CD4-positive, alpha-beta memory T cell (primary cell): ENCODE data around the gene PRKG1. TPM values are rescaled to one million over a fixed set of nuclear protein-coding genes. Genes with fewer than 3 reads are reported as not detected.

Experiments
- CTCF ChIA-PET: fragments of 350-600 bp; sonication (Branson Sonifier 250); formaldehyde crosslinking; loops from one replicate; lab custom pipeline; 2021; ENCODE audit warnings: inconsistent platforms; ENCODE audit not compliant: partially characterized antibody; lab: Charles Lee
- POLR2A ChIA-PET: fragments of 350-600 bp; sonication (Branson Sonifier 250); formaldehyde crosslinking; loops from one replicate; lab custom pipeline; 2021; ENCODE audit not compliant: partially characterized antibody; lab: Charles Lee
- DNase-seq, 5 donors: peaks; one replicate each; pipeline versions ENCODE4 v3.0.0 to v3.0.0-alpha.2; 2020 to 2022; ENCODE audit warnings: mixed read lengths in 1 of 5
- H3K27ac ChIP-seq: one replicate; pipeline ENCODE4 v1.7.0; 2013; ENCODE audit warnings: low read depth, low read length
- H3K27me3 ChIP-seq: 2 replicates; pipeline ENCODE4 v1.7.0; 2013; ENCODE audit warnings: mild to moderate bottlenecking, low read length, moderate library complexity; ENCODE audit not compliant: insufficient read depth
- H3K36me3 ChIP-seq: 2 replicates; pipeline ENCODE4 v1.7.0; 2013; ENCODE audit warnings: mild to moderate bottlenecking, low read length, moderate library complexity; ENCODE audit not compliant: insufficient read depth
- H3K4me1 ChIP-seq: 2 replicates; pipeline ENCODE4 v1.7.0; 2013; ENCODE audit warnings: mild to moderate bottlenecking, low read length, moderate library complexity; ENCODE audit not compliant: insufficient read depth
- H3K4me3 ChIP-seq, 2 donors: one replicate each; pipeline ENCODE4 v1.7.0; 2013; ENCODE audit warnings: low read length in 2 of 2, mild to moderate bottlenecking in 1 of 2
- H3K9me3 ChIP-seq, 2 donors: one replicate each; pipeline ENCODE4 v1.7.0; 2013; ENCODE audit warnings: low read length in 2 of 2, control low read depth in 1 of 2; ENCODE audit not compliant: control insufficient read depth in 1 of 2
- H3K27ac Mint-ChIP-seq, 7 donors: one replicate each; pipeline ENCODE4 v1.8.0; 2020 to 2021; ENCODE audit warnings: mixed read lengths in 7 of 7, mild to moderate bottlenecking in 6 of 7, inconsistent platforms in 3 of 7, moderate library complexity in 3 of 7
- H3K27me3 Mint-ChIP-seq, 2 donors: one replicate each; pipeline ENCODE4 v1.8.0; 2020 to 2021; ENCODE audit warnings: mixed read lengths in 2 of 2
- H3K36me3 Mint-ChIP-seq, 2 donors: one replicate each; pipeline ENCODE4 v1.8.0; 2020 to 2021; ENCODE audit warnings: mixed read lengths in 2 of 2, inconsistent platforms in 1 of 2, mild to moderate bottlenecking in 1 of 2
- H3K4me1 Mint-ChIP-seq, 4 donors: one replicate each; pipeline ENCODE4 v1.8.0; 2020 to 2021; ENCODE audit warnings: mixed read lengths in 4 of 4, mild to moderate bottlenecking in 1 of 4
- H3K4me3 Mint-ChIP-seq, 8 donors: one replicate each; pipeline ENCODE4 v1.8.0; 2020 to 2021; ENCODE audit warnings: mixed read lengths in 8 of 8, mild to moderate bottlenecking in 7 of 8, moderate library complexity in 6 of 8, inconsistent platforms in 3 of 8
- H3K9me3 Mint-ChIP-seq, 8 donors: one replicate each; pipeline ENCODE4 v1.8.0; 2020 to 2021; ENCODE audit warnings: mixed read lengths in 8 of 8, mild to moderate bottlenecking in 5 of 8, inconsistent platforms in 3 of 8, moderate library complexity in 1 of 8
- intact Hi-C: fragments of 100-400 bp; cut with micrococcal nuclease; formaldehyde crosslinking; loops from one replicate; pipeline ENCODE4 v1.15.1; 2023
- polyA plus RNA-seq, 2 donors: library from polyadenylated mRNA; unstranded; fragments of 300-500 nt; fragmentation: Illumina TruSeq; gene quantifications; one replicate each; pipeline ENCODE4 v1.2.3, GENCODE V29; 2021
- total RNA-seq, 2 experiments: library from RNA; stranded (reverse); gene quantifications; one replicate each; pipeline ENCODE4 v1.2.3, GENCODE V29; 2021

The PRKG1 gene
- total and polyA plus RNA-seq, 4 experiments from 2014 or later, result 0.06 to 0.20 TPM; not detected in 2

DNA sequence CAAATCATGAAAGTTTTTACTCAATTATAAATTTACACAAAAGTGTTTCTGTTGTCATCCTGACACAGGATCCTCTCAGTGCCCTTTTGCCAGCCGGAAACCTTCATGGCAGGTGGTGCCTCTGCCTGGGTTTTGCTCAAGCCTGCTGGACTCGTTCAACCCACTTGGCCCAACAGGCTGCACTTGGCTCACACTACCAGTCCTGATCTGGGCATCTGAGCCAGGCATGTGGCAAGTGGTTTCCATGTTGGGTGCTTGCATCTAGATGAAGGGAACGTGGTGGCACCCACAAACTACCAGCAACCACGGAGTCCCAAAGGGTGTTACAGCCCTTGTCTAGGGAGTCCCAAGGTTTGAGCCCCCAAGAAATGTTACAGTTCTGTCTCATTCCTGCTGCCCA lies 787.4 kb downstream of the PRKG1 start:
- H3K4me3 ChIP-seq, result no peak overlapping the region
- Mint-ChIP-seq H3K4me1 (no peaks in the 10 kb centered on the region), H3K9me3 (no peaks in the 10 kb centered on the region), H3K27me3 (no peaks in the 10 kb centered on the region), H3K4me3 (no peak overlapping the region), H3K36me3 (no peaks in the 10 kb centered on the region), H3K27ac (no peak overlapping the region)
- no peaks in the 10 kb centered on the region for H3K4me1 ChIP-seq
- H3K27ac ChIP-seq, result no peak overlapping the region
- H3K36me3 ChIP-seq, result no peaks in the 10 kb centered on the region
- intact Hi-C loops, result no loop called here
- POLR2A ChIA-PET, result no interaction called here
- no peak for DNase-seq
- H3K27me3 ChIP-seq, result no peaks in the 10 kb centered on the region
- CTCF ChIA-PET, result no interaction called here
- H3K9me3 ChIP-seq, result no peaks in the 10 kb centered on the region

- no peaks in the 10 kb centered on the region for H3K36me3 ChIP-seq
- no peak overlapping the region for H3K27ac ChIP-seq
- Mint-ChIP-seq H3K27me3 (no peaks in the 10 kb centered on the region), H3K27ac (no peak overlapping the region), H3K4me1 (no peaks in the 10 kb centered on the region), H3K36me3 (no peaks in the 10 kb centered on the region), H3K9me3 (no peaks in the 10 kb centered on the region), H3K4me3 (no peak overlapping the region)
- no peak overlapping the region for H3K4me3 ChIP-seq
- POLR2A ChIA-PET, result no interaction called here
- no peaks in the 10 kb centered on the region for H3K9me3 ChIP-seq
- DNase-seq, result no peak
- H3K4me1 ChIP-seq, result no peaks in the 10 kb centered on the region
- intact Hi-C loops, result no loop called here
- CTCF ChIA-PET, result no interaction called here
- H3K27me3 ChIP-seq, result no peaks in the 10 kb centered on the region
These were observed 787.9 kb downstream of the PRKG1 start for GRCh38 chr10:51862149-51862548.

DNA sequence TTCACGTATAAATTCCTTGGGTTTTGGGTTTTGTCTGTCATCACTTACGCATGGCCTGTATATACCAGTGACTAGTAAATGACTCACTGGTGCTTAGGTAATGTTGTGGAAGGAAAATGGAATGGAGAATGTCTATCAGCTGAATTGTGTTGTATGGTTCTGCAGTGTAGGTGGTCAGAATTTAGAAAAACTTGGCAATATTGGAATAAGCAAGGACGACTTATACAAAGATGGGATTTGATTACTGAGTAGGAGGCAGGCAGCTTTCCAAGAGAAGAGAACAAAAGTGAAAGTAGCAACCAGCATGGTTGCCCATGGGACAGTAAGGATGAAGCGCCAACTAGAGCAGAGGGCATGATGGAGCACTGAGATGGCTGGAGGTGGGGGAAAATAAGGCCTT lies 793.7 kb downstream of the PRKG1 start:
- H3K27ac ChIP-seq, result no peak overlapping the region
- no peaks in the 10 kb centered on the region for H3K9me3 ChIP-seq
- H3K4me1 ChIP-seq, result no peaks in the 10 kb centered on the region
- Mint-ChIP-seq H3K4me1 (peaks cover 0 to 2% (median 0%) of the 10 kb centered on the region in 4 donors), H3K27me3 (peaks cover 0 to 2% of the 10 kb centered on the region in 2 donors), H3K36me3 (no peaks in the 10 kb centered on the region), H3K9me3 (no peaks in the 10 kb centered on the region), H3K27ac (no peak overlapping the region), H3K4me3 (no peak overlapping the region)
- intact Hi-C loops, result no loop called here
- no peak for DNase-seq
- no peaks in the 10 kb centered on the region for H3K27me3 ChIP-seq
- CTCF ChIA-PET, result no interaction called here
- POLR2A ChIA-PET, result no interaction called here
- H3K36me3 ChIP-seq, result no peaks in the 10 kb centered on the region
- H3K4me3 ChIP-seq, result no peak overlapping the region

DNA sequence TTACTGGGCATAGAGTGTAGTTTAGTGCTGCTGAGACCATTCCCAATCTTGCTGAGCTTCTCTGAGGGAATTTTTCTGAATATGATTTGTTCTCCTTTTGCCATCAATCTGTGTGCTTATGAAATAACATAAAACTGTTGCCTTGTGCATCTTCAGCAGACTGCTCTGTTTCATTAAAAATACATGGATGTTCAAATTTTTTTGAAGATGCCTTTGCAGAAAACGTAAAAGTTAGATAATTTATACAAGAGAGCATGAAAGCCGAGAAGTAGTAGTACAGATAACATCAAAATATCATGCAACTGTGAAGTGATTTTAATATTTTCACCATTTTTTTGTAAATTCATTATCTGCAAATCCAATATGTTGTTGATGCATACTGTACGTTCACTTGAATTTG lies 799.8 kb downstream of the PRKG1 start:
- H3K4me1 Mint-ChIP-seq, result peaks cover 3 to 11% (median 6%) of the 10 kb centered on the region in 4 donors
- DNase-seq, result no peak
- intact Hi-C loops, result no loop called here
- peaks cover 0 to 2% of the 10 kb centered on the region in 2 donors for H3K27me3 Mint-ChIP-seq
- CTCF ChIA-PET, result interaction anchor here (0.8 kb wide), 1 partner anchor 45 kb away, joined by 3 read pairs; no protein-coding TSS in a partner anchor
- Histone ChIP-seq H3K36me3 (no peaks in the 10 kb centered on the region), H3K27me3 (no peaks in the 10 kb centered on the region), H3K4me3 (no peak overlapping the region), H3K9me3 (no peaks in the 10 kb centered on the region), H3K27ac (no peak overlapping the region), H3K4me1 (no peaks in the 10 kb centered on the region)
- no peak overlapping the region for H3K4me3 Mint-ChIP-seq
- no peak overlapping the region for H3K27ac Mint-ChIP-seq
- no peaks in the 10 kb centered on the region for H3K36me3 Mint-ChIP-seq
- H3K9me3 Mint-ChIP-seq, result no peaks in the 10 kb centered on the region
- POLR2A ChIA-PET, result no interaction called here

GRCh38 chr10:51875610-51876009 lies 801.3 kb downstream of the PRKG1 start:
- no peak for DNase-seq
- intact Hi-C loops, result no loop called here
- CTCF ChIA-PET, result no interaction called here

DNA sequence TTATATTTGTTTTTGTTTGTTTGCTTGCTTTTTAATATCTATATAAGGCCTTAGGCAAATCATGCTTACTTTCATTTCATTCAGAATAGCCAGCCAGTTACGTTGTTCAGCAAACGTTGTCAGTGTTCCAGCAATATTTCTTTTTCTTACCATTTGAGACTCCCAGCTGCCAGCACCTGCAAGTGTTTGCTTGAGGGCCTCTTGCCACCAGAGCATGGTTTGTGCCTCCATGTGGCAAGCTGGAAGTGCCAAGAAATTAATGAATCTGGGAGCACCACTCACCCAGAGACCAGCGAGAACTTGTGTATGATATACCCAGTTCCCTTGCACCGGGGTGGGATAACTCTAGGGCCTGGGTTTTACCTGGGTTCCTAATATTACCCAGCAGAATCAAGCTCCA lies 802.2 kb downstream of the PRKG1 start:
- H3K4me3 ChIP-seq, result no peak overlapping the region
- ChIA-PET POLR2A (no interaction called here), CTCF (no interaction called here)
- no peaks in the 10 kb centered on the region for H3K36me3 ChIP-seq
- no peak overlapping the region for H3K27ac ChIP-seq
- H3K27me3 ChIP-seq, result no peaks in the 10 kb centered on the region
- H3K36me3 Mint-ChIP-seq, result no peaks in the 10 kb centered on the region
- H3K4me3 Mint-ChIP-seq, result no peak overlapping the region
- H3K4me1 ChIP-seq, result no peaks in the 10 kb centered on the region
- DNase-seq, result no peak
- peaks cover 3 to 17% (median 12%) of the 10 kb centered on the region in 4 donors for H3K4me1 Mint-ChIP-seq
- H3K9me3 Mint-ChIP-seq, result peaks cover 0 to 2% (median 0%) of the 10 kb centered on the region in 8 donors
- intact Hi-C loops, result no loop called here
- H3K27ac Mint-ChIP-seq, result no peak overlapping the region
- H3K27me3 Mint-ChIP-seq, result no peaks in the 10 kb centered on the region
- H3K9me3 ChIP-seq, result no peaks in the 10 kb centered on the region

More at GRCh38 chr10:51875610-51876009, 801.3 kb downstream of the PRKG1 start:
- POLR2A ChIA-PET, result no interaction called here
- Histone ChIP-seq H3K9me3 (no peaks in the 10 kb centered on the region), H3K4me1 (no peaks in the 10 kb centered on the region), H3K27me3 (no peaks in the 10 kb centered on the region), H3K27ac (no peak overlapping the region), H3K36me3 (no peaks in the 10 kb centered on the region), H3K4me3 (no peak overlapping the region)
- peaks cover 0 to 2% of the 10 kb centered on the region in 2 donors for H3K27me3 Mint-ChIP-seq
- H3K9me3 Mint-ChIP-seq, result no peaks in the 10 kb centered on the region
- H3K4me3 Mint-ChIP-seq, result no peak overlapping the region
- H3K4me1 Mint-ChIP-seq, result peaks cover 3 to 17% (median 12%) of the 10 kb centered on the region in 4 donors
- H3K36me3 Mint-ChIP-seq, result no peaks in the 10 kb centered on the region
- no peak overlapping the region for H3K27ac Mint-ChIP-seq

- ChIA-PET POLR2A (no interaction called here), CTCF (no interaction called here)
- DNase-seq, result no peak
- H3K9me3 ChIP-seq, result no peaks in the 10 kb centered on the region
- Mint-ChIP-seq H3K27ac (no peak overlapping the region), H3K4me1 (peaks cover 3 to 17% (median 12%) of the 10 kb centered on the region in 4 donors), H3K4me3 (no peak overlapping the region), H3K27me3 (no peaks in the 10 kb centered on the region), H3K9me3 (peaks cover 0 to 2% (median 0%) of the 10 kb centered on the region in 8 donors), H3K36me3 (no peaks in the 10 kb centered on the region)
- no peak overlapping the region for H3K4me3 ChIP-seq
- H3K27me3 ChIP-seq, result no peaks in the 10 kb centered on the region
- no peaks in the 10 kb centered on the region for H3K4me1 ChIP-seq
- intact Hi-C loops, result no loop called here
- H3K27ac ChIP-seq, result no peak overlapping the region
- H3K36me3 ChIP-seq, result no peaks in the 10 kb centered on the region
These were observed 802.7 kb downstream of the PRKG1 start for GRCh38 chr10:51876979-51877378.

DNA sequence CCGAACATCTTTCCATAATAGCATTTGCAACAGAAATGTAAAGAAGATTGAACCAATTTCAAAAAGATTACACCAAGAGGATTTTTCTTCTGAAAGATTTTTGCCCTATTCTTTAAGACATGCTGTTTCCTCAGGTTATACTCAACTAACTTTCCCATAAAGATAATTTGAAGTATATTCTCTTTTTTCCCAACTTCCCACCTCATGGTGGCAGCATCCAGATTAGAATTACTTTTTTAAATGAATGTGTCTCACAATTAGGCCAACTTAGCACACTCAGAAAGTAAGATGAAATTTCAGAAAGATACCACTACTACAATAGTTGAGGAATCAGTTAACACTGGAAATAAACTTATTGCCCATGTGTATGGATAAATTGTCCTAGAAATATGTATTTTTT lies 803.3 kb downstream of the PRKG1 start:
- no peak overlapping the region for H3K27ac Mint-ChIP-seq
- no peaks in the 10 kb centered on the region for H3K9me3 ChIP-seq
- no peak overlapping the region for H3K27ac ChIP-seq
- H3K27me3 Mint-ChIP-seq, result no peaks in the 10 kb centered on the region
- DNase-seq, result no peak
- no peaks in the 10 kb centered on the region for H3K4me1 ChIP-seq
- POLR2A ChIA-PET, result no interaction called here
- H3K36me3 ChIP-seq, result no peaks in the 10 kb centered on the region
- CTCF ChIA-PET, result no interaction called here
- H3K27me3 ChIP-seq, result no peaks in the 10 kb centered on the region
- H3K4me3 Mint-ChIP-seq, result no peak overlapping the region
- intact Hi-C loops, result no loop called here
- H3K4me3 ChIP-seq, result no peak overlapping the region
- H3K9me3 Mint-ChIP-seq, result peaks cover 0 to 2% (median 0%) of the 10 kb centered on the region in 8 donors
- H3K36me3 Mint-ChIP-seq, result no peaks in the 10 kb centered on the region
- H3K4me1 Mint-ChIP-seq, result peaks cover 3 to 17% (median 12%) of the 10 kb centered on the region in 4 donors
